ENCODE data around the gene GRK3. TPM values are rescaled to one million over a fixed set of nuclear protein-coding genes. Genes with fewer than 3 reads are reported as not detected.
"Not testable (repeated sequence)": the region's sequence is repeated elsewhere in the genome, so short reads cannot be mapped to it uniquely, and the experiment has no call there.

Gene GRK3
- total RNA-seq, 4 donors from 2014 or later, result 0.49 to 1.1 (median 0.81) TPM

GRCh38 chr22:25704701-25705100 is 140.2 kb downstream of the GRK3 start:
- Histone ChIP-seq H3K4me1 (peaks cover 12 to 13% of the 10 kb centered on the region in 2 donors), H3K27me3 (no peaks in the 10 kb centered on the region), H3K4me3 (no peak overlapping the region), H3K36me3 (no peaks in the 10 kb centered on the region), H3K9me3 (no peaks in the 10 kb centered on the region), H3K27ac (no peak overlapping the region)
- no peak for DNase-seq
- in situ Hi-C loops (cut with MboI; ENCODE audit: low sequenced_read_pairs in 4 of 4) (loop anchor here in 3 of 4 donors (5.0 to 25.0 kb wide), 3 partner anchors 237 to 242 kb away; no protein-coding TSS in a partner anchor), intact Hi-C loops (cut with DNase I; ENCODE audit: low total_unique reads) (loop anchor here (5.0 kb wide), 1 partner anchor 68 kb away; no protein-coding TSS in a partner anchor)
- no peak for ATAC-seq
- TF ChIP-seq, protein P1, sequence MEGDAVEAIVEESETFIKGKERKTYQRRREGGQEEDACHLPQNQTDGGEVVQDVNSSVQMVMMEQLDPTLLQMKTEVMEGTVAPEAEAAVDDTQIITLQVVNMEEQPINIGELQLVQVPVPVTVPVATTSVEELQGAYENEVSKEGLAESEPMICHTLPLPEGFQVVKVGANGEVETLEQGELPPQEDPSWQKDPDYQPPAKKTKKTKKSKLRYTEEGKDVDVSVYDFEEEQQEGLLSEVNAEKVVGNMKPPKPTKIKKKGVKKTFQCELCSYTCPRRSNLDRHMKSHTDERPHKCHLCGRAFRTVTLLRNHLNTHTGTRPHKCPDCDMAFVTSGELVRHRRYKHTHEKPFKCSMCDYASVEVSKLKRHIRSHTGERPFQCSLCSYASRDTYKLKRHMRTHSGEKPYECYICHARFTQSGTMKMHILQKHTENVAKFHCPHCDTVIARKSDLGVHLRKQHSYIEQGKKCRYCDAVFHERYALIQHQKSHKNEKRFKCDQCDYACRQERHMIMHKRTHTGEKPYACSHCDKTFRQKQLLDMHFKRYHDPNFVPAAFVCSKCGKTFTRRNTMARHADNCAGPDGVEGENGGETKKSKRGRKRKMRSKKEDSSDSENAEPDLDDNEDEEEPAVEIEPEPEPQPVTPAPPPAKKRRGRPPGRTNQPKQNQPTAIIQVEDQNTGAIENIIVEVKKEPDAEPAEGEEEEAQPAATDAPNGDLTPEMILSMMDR (IDR thresholded peaks at IDR 0.05 in 4 of 5, conservative IDR thresholded peaks at IDR 0.05 in 1 of 5), result no peak
- TF ChIP-seq POLR2A (IDR thresholded peaks at IDR 0.05), result no peak

DNA sequence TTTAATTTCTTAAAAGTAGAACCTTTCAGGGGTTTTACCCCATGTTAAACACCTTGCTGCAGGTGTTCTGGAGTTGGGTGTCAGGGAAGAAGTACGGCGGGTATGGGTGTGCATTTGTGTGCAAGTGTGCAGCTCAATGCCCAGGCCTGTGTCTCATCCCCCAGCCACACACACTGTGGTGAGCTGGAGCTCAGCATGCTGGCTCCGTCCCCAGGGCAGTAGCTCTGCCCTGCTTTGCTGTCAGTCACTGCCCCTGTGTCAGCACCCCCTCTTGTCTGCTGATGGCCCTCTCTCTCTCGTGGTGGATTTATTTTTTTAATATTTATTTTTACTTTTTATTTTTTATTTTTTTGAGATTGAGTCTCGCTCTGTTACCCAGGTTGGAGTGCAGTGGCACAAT is 141.7 kb downstream of the GRK3 start:
- H3K27ac ChIP-seq, result no peak overlapping the region
- peaks cover 3 to 7% of the 10 kb centered on the region in 2 donors for H3K4me1 ChIP-seq
- TF ChIP-seq, protein P1 (IDR thresholded peaks at IDR 0.05 in 4 of 5, conservative IDR thresholded peaks at IDR 0.05 in 1 of 5), result no peak
- no peak for TF ChIP-seq POLR2A (IDR thresholded peaks at IDR 0.05)
- no peaks in the 10 kb centered on the region for H3K36me3 ChIP-seq
- in situ Hi-C loops (cut with MboI; ENCODE audit: low sequenced_read_pairs in 4 of 4) (loop anchor here in 2 of 4 donors (10.0 to 25.0 kb wide), 2 partner anchors 241 to 244 kb away; no protein-coding TSS in a partner anchor), intact Hi-C loops (cut with DNase I; ENCODE audit: low total_unique reads) (no loop called here)
- H3K4me3 ChIP-seq, result no peak overlapping the region
- DNase-seq (no peak), ATAC-seq (no peak)
- no peaks in the 10 kb centered on the region for H3K27me3 ChIP-seq
- no peaks in the 10 kb centered on the region for H3K9me3 ChIP-seq

DNA sequence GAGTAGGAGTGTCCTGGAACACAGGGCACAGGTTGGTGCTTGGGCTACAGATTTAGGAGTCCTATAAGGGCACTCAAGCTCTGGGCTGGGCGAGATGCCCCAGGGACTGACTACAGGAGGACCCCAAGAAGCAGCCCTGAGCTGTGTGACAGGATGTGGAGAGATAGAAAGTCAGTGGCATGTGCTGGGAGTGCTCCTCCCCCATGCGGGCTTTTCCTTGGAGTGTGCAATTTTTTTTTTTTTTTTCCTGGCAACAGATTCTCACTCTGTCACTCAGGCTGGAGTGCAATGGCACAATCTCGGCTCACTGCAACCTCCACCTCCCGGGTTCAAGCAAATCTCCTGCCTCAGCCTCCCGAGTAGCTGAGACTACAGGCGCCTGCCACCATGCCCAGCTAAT is 144.0 kb downstream of the GRK3 start:
- H3K27me3 ChIP-seq; H3K4me1 ChIP-seq; ATAC-seq; DNase-seq; intact Hi-C loops (cut with DNase I; ENCODE audit: low total_unique reads); H3K4me3 ChIP-seq; H3K27ac ChIP-seq; H3K36me3 ChIP-seq; H3K9me3 ChIP-seq: not testable (repeated sequence)
- in situ Hi-C loops (cut with MboI; ENCODE audit: low sequenced_read_pairs in 4 of 4), result loop anchor here in 2 of 4 donors (10.0 to 25.0 kb wide), 2 partner anchors 244 to 246 kb away; no protein-coding TSS in a partner anchor

DNA sequence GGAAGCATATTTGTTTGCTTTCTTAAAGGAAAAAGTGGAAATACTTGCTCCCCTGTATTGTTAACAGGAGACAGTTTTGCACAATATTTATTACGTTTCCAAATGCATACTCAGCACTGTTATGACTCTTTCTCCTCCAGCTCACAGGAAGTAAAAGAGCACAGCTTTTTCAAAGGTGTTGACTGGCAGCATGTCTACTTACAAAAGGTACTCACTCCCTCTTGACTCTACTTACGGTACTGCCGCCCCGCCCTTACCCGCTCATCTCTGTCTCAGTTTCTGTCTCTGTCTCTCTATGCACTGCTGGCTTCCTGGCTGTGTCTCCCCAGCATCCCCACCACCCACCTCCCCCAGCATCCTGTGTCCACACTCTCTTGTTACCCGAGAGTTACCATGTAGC is 145.3 kb downstream of the GRK3 start:
- in situ Hi-C loops (cut with MboI; ENCODE audit: low sequenced_read_pairs in 4 of 4) (loop anchor here in 2 of 4 donors (10.0 to 25.0 kb wide), 2 partner anchors 245 to 247 kb away; no protein-coding TSS in a partner anchor), intact Hi-C loops (cut with DNase I; ENCODE audit: low total_unique reads) (no loop called here)
- Histone ChIP-seq H3K4me1 (peaks cover 6 to 10% of the 10 kb centered on the region in 2 donors), H3K27me3 (no peaks in the 10 kb centered on the region), H3K9me3 (no peaks in the 10 kb centered on the region), H3K36me3 (no peaks in the 10 kb centered on the region), H3K27ac (no peak overlapping the region), H3K4me3 (no peak overlapping the region)
- no peak for DNase-seq
- ATAC-seq, result no peak
- TF ChIP-seq, protein P1 (IDR thresholded peaks at IDR 0.05 in 4 of 5, conservative IDR thresholded peaks at IDR 0.05 in 1 of 5), result no peak
- no peak for TF ChIP-seq POLR2A (IDR thresholded peaks at IDR 0.05)

DNA sequence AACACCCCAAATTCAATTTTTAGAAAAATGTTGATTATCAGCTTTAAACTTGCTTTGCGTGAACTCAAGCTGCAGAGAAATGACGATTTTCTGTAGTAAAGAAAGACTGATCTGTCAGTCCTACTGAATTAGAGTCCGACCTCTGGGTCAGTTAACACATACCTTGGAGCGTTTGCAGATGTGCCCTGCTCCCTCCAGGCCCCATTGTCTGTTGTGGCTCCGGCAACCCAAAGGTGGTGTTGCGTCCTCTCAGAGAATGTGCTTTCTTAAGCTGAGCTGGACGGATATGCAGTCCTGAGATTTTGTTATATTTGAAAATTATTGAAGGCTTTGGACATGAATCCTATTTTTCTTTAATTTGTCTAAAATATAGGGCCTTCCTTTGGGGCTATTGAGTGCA is 146.0 kb downstream of the GRK3 start:
- Histone ChIP-seq H3K36me3 (no peaks in the 10 kb centered on the region), H3K9me3 (no peaks in the 10 kb centered on the region), H3K4me1 (peaks cover 6 to 15% of the 10 kb centered on the region in 2 donors), H3K4me3 (no peak overlapping the region), H3K27me3 (no peaks in the 10 kb centered on the region), H3K27ac (no peak overlapping the region)
- TF ChIP-seq, protein P1 (IDR thresholded peaks at IDR 0.05 in 4 of 5, conservative IDR thresholded peaks at IDR 0.05 in 1 of 5), result no peak
- TF ChIP-seq POLR2A (IDR thresholded peaks at IDR 0.05), result no peak
- no peak for ATAC-seq
- in situ Hi-C loops (cut with MboI; ENCODE audit: low sequenced_read_pairs in 4 of 4), result loop anchor here in 1 of 4 donors (25.0 kb wide), 1 partner anchor 248 kb away; no protein-coding TSS in a partner anchor
- no peak for DNase-seq
- intact Hi-C loops (cut with DNase I; ENCODE audit: low total_unique reads), result no loop called here

Measured in gastrocnemius medialis (tissue), 4 donors.